Spleen (tissue), 11 donors: ENCODE data around the gene GFER. TPM values are rescaled to one million over a fixed set of nuclear protein-coding genes. Genes with fewer than 3 reads are reported as not detected.
A peak's percentile ranks its signal among the peaks of the same experiment; 100 is the strongest.
"Not testable (repeated sequence)": the region's sequence is repeated elsewhere in the genome, so short reads cannot be mapped to it uniquely, and the experiment has no call there.

Source experiments
- DNase-seq: peaks from one replicate; pipeline ENCODE4 v3.0.0-alpha.2; 2020
- H3K27ac ChIP-seq, 8 donors: fragments of 200-600 bp; sonication (generic) in 7 of 8; 1 replicate in 4 of 8; 2 replicates in 4 of 8; pipeline versions ENCODE4 v1.5.0 to v1.8.0; 2016 to 2021; ENCODE audit warnings: inconsistent platforms in 4 of 8, mild to moderate bottlenecking in 4 of 8, moderate library complexity in 1 of 8
- H3K27me3 ChIP-seq, 7 donors: fragments of 200-600 bp; sonication (generic) in 6 of 7; replicated peaks in 1 of 7; 1 replicate in 4 of 7; 2 replicates in 3 of 7; pipeline versions ENCODE4 v1.5.0 to v1.8.0; 2016 to 2021; ENCODE audit warnings: inconsistent platforms in 3 of 7, mild to moderate bottlenecking in 1 of 7
- H3K36me3 ChIP-seq, 6 donors: fragments of 200-600 bp; sonication (generic) in 5 of 6; 1 replicate in 4 of 6; 2 replicates in 2 of 6; pipeline versions ENCODE4 v1.5.0 to v1.8.0; 2016 to 2021; ENCODE audit warnings: inconsistent platforms in 2 of 6
- H3K4me1 ChIP-seq, 6 donors: fragments of 200-600 bp; sonication (generic) in 5 of 6; 1 replicate in 3 of 6; 2 replicates in 3 of 6; pipeline versions ENCODE4 v1.5.0 to v1.8.0; 2016 to 2021; ENCODE audit warnings: inconsistent platforms in 3 of 6
- H3K4me3 ChIP-seq, 8 donors: fragments of 200-600 bp; sonication (generic) in 7 of 8; 1 replicate in 4 of 8; 2 replicates in 4 of 8; pipeline versions ENCODE4 v1.5.0 to v1.8.0; 2016 to 2021; ENCODE audit warnings: inconsistent platforms in 4 of 8, mild to moderate bottlenecking in 4 of 8, moderate library complexity in 2 of 8
- H3K9me3 ChIP-seq, 8 donors: fragments of 200-600 bp; sonication (generic) in 7 of 8; 1 replicate in 4 of 8; 2 replicates in 4 of 8; pipeline versions ENCODE4 v1.5.0 to v1.8.0; 2016 to 2021; ENCODE audit warnings: inconsistent platforms in 4 of 8
- CTCF ChIP-seq, 11 experiments: fragments of 200-600 bp in 7 of 11; fragments of 450-650 bp in 4 of 11; sonication (generic) in 4 of 11; IDR thresholded peaks in 8 of 11; conservative IDR thresholded peaks in 3 of 11; 1 replicate in 7 of 11; 2 replicates in 4 of 11; pipeline versions ENCODE4 v1.4.0 to v1.8.0; 2016 to 2021; ENCODE audit warnings: antibody characterized with exemption in 11 of 11, inconsistent platforms in 4 of 11, mild to moderate bottlenecking in 1 of 11
- POLR2A ChIP-seq, 3 donors: fragments of 450-650 bp; IDR thresholded peaks; one replicate each; pipeline ENCODE4 v1.5.1; 2017; ENCODE audit warnings: antibody characterized with exemption in 3 of 3, mild to moderate bottlenecking in 1 of 3
- POLR2AphosphoS5 ChIP-seq, 3 donors: sonication (generic); formaldehyde crosslinking; IDR thresholded peaks; one replicate each; pipeline ENCODE4 v1.5.1; 2017; ENCODE audit warnings: antibody characterized with exemption in 3 of 3
- WGBS, 5 donors: extraction: QIAGEN DNeasy Blood & Tissue Kit in 3 of 5; methylation state at CpG; one replicate each; pipeline versions ENCODE4 v1.1.5 to v1.1.7; 2013 to 2018; 5-methylcytosine and 5-hydroxymethylcytosine counted together
- intact Hi-C: fragments of 100-400 bp; cut with DNase I; formaldehyde crosslinking; loops from one replicate; pipeline ENCODE4 v1.15.0; 2023; ENCODE audit warnings: low total_unique reads
- polyA plus RNA-seq, 3 donors: library from polyadenylated mRNA; stranded (reverse); fragments of 200-250 nt; gene quantifications; one replicate each; pipeline ENCODE4 v1.2.1, GENCODE V29; 2013
- total RNA-seq, 7 donors: library from RNA; depleted of rRNA in 3 of 7; stranded (reverse); fragments of >200 nt in 3 of 7; fragmentation: NEBNext Ultra II Directional in 4 of 7; extraction: Animal tissue kit (Norgen Biotek cat#: 25700) in 4 of 7; gene quantifications; one replicate each; pipeline versions ENCODE4 v1.1.0 to v1.2.1, GENCODE V29; 2016 to 2021
- donor health status: healthy with polysubstance abuse.
- donor health status: DM: no; HTN: no; CAD: no; lungs with moderate emphysema.
- donor health status: DM: no; HTN: no; CAD: no.
- donor health status: Bipolar disorder and iron deficiency.
- donor health status: healthy.
- donor health status: DM: no; HTN: no; CAD: no.
- donor health status: DM: yes; HTN: yes; CAD: no.

GFER gene
- total and polyA plus RNA-seq, 10 donors, result 9.6 to 36.0 (median 22.8) TPM

GRCh38 chr16:1938910-1939309, 45.1 kb upstream of the GFER start:
- peak overlapping the region in 7 of 8 donors; percentile 45 to 94 (median 80) for H3K27ac ChIP-seq

GRCh38 chr16:1939833-1940232, 44.2 kb upstream of the GFER start:
- WGBS, 5 donors, result 93 to 98% (median 96%) methylated on average over 8 of the region's 8 CpGs
- peak overlapping the region in 4 of 8 donors; percentile 80 to 94 (median 88) for H3K27ac ChIP-seq
- intact Hi-C loops, result not testable (repeated sequence)

More at GRCh38 chr16:1938910-1939309, 45.1 kb upstream of the GFER start:
- WGBS, 5 donors, result 78 to 91% (median 88%) methylated on average over 16 to 17 of the region's 17 CpGs
- Histone ChIP-seq H3K4me3 (peak overlapping the region in 3 of 8 donors; percentile 21 to 85 (median 50)), H3K4me1 (peaks cover 11 to 83% (median 39%) of the 10 kb centered on the region in 6 donors), H3K9me3 (no peaks in the 10 kb centered on the region), H3K36me3 (peaks cover 0 to 61% (median 25%) of the 10 kb centered on the region in 6 donors), H3K27me3 (no peaks in the 10 kb centered on the region)
- TF ChIP-seq POLR2AphosphoS5 (IDR thresholded peaks at IDR 0.05), result no peak
- TF ChIP-seq POLR2A (IDR thresholded peaks at IDR 0.05), result no peak
- no peak for TF ChIP-seq CTCF (IDR thresholded peaks at IDR 0.05 in 8 of 11, conservative IDR thresholded peaks at IDR 0.05 in 3 of 11)
- no peak for DNase-seq
- intact Hi-C loops, result no loop called here

DNA sequence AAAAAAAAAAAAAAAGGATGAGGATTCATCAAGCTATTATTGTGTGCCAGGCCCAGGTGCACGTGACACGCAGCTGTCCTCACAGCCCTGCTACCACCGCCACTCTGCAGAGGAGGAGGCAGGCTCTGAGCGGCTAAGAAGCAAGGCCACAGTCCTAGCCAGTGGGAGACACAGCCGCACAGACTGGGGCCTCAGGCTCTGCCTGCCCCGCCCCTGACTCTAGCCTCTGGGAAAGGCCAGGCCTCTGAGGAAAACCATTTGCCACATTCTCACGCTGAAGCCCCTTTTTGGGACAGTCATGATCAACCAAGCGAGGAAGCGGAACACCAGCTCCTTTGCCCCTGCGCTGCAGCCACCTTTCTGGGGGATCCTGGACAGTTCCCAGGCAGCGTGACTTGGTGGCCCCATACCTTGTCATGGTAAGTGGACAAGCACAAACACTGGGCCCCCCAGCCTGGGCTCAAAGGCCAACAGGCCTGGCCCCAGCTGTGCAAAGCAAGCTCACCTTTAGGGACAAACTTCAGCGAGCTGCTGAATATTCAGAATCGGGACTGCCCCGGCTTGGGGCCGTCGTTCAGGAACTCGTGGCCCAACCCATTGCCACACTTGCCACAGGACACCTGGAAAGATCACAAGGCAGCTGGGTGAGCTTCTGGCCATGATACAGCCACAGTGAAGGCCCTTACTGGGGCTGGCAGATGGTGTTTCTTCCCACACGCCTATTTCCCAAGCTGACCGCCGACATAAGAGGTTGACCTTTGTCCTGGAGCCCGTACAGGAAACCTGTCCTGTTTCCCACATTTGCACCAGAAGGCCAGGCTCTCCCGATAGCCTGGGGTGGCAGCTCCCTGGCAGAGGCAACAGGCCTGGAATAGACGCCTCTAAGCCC, 43.5 kb upstream of the GFER start:
- H3K27ac ChIP-seq, result peak overlapping the region in 6 of 8 donors; percentile 83 to 94 (median 88)
- H3K9me3 ChIP-seq, result no peaks in the 10 kb centered on the region
- peaks cover 11 to 81% (median 40%) of the 10 kb centered on the region in 6 donors for H3K4me1 ChIP-seq
- H3K4me3 ChIP-seq, result peak overlapping the region in 6 of 8 donors; percentile 64 to 93 (median 83)
- peaks cover 0 to 59% (median 25%) of the 10 kb centered on the region in 6 donors for H3K36me3 ChIP-seq
- no peak for TF ChIP-seq CTCF (IDR thresholded peaks at IDR 0.05 in 8 of 11, conservative IDR thresholded peaks at IDR 0.05 in 3 of 11)
- peak in 1 of 3 donors; percentile 4 for TF ChIP-seq POLR2AphosphoS5 (IDR thresholded peaks at IDR 0.05)
- TF ChIP-seq POLR2A (IDR thresholded peaks at IDR 0.05), result no peak
- 64 to 86% (median 69%) methylated on average over 18 to 23 of the region's 23 CpGs for WGBS, 5 donors
- H3K27me3 ChIP-seq, result no peaks in the 10 kb centered on the region
- intact Hi-C loops, result no loop called here
- no peak for DNase-seq

More at GRCh38 chr16:1939833-1940232, 44.2 kb upstream of the GFER start:
- not testable (repeated sequence) for H3K9me3 ChIP-seq, H3K27me3 ChIP-seq, DNase-seq
- H3K4me1 ChIP-seq, result peaks cover 11 to 85% (median 40%) of the 10 kb centered on the region in 6 donors
- peak overlapping the region in 3 of 8 donors; percentile 84 to 93 (median 85) for H3K4me3 ChIP-seq
- H3K36me3 ChIP-seq, result peaks cover 0 to 61% (median 25%) of the 10 kb centered on the region in 6 donors

GRCh38 chr16:1941162-1942046, 42.6 kb upstream of the GFER start:
- 78 to 89% (median 84%) methylated on average over 24 to 30 of the region's 30 CpGs for WGBS, 5 donors
- DNase-seq, result no peak
- Histone ChIP-seq H3K4me3 (peak overlapping the region in 7 of 8 donors; percentile 64 to 93 (median 82)), H3K9me3 (no peaks in the 10 kb centered on the region), H3K4me1 (peaks cover 11 to 74% (median 40%) of the 10 kb centered on the region in 6 donors), H3K27me3 (no peaks in the 10 kb centered on the region), H3K36me3 (peaks cover 0 to 50% (median 25%) of the 10 kb centered on the region in 6 donors), H3K27ac (peak overlapping the region; percentile 61 to 94 (median 84))
- intact Hi-C loops, result no loop called here
- TF ChIP-seq CTCF (IDR thresholded peaks at IDR 0.05 in 8 of 11, conservative IDR thresholded peaks at IDR 0.05 in 3 of 11), result no peak
- no peak for TF ChIP-seq POLR2A (IDR thresholded peaks at IDR 0.05)
- no peak for TF ChIP-seq POLR2AphosphoS5 (IDR thresholded peaks at IDR 0.05)
